Coronary artery (tissue), 2 donors: ENCODE measurements around the gene CTIF.

Experiments used
- DNase-seq: peaks from one replicate; pipeline ENCODE4 v3.0.0-alpha.2; 2017; ENCODE audit warnings: low spot score
- H3K27ac ChIP-seq, 2 donors: fragments of 200-600 bp; sonication (generic); one replicate each; pipeline ENCODE4 v1.5.1; 2016 to 2019
- H3K4me3 ChIP-seq: fragments of 200-600 bp; sonication (generic); 2 replicates; pipeline ENCODE4 v1.5.1; 2016; ENCODE audit warnings: mild to moderate bottlenecking, moderate library complexity
- TF ChIP-seq, protein P1 (sequence below): fragments of 200-600 bp; sonication (generic); IDR thresholded peaks from one replicate; pipeline ENCODE4 v1.5.1; 2019; ENCODE audit warnings: antibody characterized with exemption

CTIF gene

DNA sequence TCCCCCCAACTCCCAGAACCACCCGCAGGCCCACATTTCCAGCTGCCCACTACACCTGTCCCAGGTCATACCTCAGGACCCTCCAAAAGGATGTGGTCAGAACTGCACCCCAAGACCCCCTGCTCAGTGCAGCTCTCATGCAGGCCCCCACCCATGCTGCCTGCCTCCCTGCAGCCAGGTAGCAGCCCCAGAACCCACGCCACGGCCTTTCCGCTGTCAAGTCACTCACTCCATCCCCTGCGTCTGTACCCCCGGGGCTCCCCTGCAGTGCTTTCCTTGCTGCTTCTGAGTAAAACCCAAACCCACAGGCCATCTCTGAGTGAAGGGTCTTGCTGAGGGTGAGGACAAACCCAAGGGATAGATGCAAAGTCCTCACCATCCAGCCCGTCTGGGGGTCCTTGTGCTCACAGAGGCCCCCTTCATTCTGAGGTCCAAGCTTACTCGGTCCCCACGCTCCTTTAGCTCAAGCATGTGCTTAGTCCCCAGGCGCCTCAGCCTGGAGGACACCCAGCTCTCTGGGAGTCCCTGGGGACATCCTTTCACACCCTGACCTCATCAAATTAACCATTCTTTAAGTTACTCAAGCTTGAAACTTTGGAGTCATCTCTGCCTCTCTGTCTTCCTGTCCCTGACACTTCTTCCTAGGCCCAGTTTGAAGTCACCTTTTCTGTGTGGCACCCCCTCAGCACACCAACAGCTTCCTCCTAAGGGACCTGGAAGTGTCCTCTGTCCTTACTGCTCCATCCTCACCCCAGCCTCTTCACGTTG is 281.8 kb downstream of the CTIF start:
- H3K4me3 ChIP-seq: no peak overlapping the region
- no peak overlapping the region for H3K27ac ChIP-seq
- TF ChIP-seq, protein P1, sequence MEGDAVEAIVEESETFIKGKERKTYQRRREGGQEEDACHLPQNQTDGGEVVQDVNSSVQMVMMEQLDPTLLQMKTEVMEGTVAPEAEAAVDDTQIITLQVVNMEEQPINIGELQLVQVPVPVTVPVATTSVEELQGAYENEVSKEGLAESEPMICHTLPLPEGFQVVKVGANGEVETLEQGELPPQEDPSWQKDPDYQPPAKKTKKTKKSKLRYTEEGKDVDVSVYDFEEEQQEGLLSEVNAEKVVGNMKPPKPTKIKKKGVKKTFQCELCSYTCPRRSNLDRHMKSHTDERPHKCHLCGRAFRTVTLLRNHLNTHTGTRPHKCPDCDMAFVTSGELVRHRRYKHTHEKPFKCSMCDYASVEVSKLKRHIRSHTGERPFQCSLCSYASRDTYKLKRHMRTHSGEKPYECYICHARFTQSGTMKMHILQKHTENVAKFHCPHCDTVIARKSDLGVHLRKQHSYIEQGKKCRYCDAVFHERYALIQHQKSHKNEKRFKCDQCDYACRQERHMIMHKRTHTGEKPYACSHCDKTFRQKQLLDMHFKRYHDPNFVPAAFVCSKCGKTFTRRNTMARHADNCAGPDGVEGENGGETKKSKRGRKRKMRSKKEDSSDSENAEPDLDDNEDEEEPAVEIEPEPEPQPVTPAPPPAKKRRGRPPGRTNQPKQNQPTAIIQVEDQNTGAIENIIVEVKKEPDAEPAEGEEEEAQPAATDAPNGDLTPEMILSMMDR: no peak
- DNase-seq: peak; percentile 68

DNA sequence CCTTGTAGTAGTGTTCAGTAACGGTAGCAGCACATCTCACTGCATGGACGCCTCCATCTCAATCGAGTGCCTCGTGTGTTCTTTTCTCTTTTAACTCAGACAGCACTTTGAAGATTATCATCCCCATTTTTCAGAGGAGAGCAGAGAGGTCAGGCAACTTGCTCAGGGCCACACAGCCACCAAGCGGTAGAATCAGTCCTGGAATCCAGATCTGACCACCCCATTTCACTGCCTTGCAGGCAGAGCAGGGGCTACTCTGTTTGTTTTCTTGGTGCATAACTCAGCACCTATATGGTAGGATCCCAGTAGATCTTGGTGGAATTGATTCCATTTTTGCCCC is 282.4 kb downstream of the CTIF start:
- H3K27ac ChIP-seq: no peak overlapping the region
- TF ChIP-seq, protein P1: no peak
- no peak overlapping the region for H3K4me3 ChIP-seq
- peak; percentile 61 for DNase-seq

DNA sequence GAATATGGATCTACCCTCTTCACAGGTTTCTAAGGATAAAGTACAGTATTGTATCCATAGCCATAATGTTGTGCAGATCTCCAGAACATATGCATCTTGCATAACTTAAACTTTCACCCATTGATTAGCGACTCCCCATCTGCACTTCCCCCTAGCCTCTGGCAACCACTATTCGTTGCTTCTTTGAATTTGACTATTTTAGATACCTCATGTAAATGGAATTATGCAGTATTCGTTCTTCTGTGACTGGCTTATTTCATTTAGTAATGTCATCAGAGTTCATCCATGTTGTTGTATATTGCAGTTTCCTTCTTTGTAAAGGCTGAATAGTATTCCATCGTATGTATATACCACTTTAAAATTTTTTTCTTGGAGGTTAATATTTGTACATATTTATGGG is 283.0 kb downstream of the CTIF start:
- Histone ChIP-seq H3K27ac (no peak overlapping the region), H3K4me3 (no peak overlapping the region)
- TF ChIP-seq, protein P1: no peak
- DNase-seq: no peak

DNA sequence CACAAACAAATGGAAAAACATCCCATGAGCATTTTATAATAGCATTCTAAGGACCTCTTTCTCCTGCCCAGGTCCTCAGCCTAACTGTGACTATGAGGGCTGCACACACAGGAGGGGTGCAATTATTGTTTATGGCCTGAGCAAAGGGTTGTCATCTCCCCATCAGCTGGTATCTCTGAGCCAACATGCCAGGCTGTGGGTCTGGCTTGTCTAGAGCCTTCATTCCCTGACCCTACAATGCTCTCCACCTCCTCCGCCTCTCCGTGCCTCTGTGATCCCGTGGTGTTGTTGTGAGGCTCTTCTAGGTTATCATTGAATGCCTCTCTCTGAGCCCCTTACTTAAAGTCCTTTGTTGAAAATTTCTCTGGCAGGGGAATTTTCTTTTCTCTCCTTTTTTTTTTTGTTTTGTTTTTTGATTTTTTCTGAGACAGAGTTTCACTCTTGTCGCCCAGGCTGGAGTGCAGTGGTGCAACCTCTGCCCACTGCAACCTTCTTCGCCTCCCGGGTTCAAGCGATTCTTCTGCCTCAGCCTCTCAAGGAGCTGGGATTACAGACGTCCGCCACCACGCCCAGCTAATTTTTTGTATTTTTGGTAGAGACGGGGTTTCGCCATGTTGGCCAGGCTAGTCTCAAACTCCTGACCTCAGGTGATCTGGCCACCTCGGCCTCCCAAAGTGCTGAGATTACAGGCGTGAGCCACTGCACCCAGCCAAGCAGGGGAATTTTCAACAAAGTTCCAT is 285.6 kb downstream of the CTIF start:
- DNase-seq: peak; percentile 69
- peak overlapping the region in 1 of 2 donors; percentile 91 for H3K27ac ChIP-seq

DNA sequence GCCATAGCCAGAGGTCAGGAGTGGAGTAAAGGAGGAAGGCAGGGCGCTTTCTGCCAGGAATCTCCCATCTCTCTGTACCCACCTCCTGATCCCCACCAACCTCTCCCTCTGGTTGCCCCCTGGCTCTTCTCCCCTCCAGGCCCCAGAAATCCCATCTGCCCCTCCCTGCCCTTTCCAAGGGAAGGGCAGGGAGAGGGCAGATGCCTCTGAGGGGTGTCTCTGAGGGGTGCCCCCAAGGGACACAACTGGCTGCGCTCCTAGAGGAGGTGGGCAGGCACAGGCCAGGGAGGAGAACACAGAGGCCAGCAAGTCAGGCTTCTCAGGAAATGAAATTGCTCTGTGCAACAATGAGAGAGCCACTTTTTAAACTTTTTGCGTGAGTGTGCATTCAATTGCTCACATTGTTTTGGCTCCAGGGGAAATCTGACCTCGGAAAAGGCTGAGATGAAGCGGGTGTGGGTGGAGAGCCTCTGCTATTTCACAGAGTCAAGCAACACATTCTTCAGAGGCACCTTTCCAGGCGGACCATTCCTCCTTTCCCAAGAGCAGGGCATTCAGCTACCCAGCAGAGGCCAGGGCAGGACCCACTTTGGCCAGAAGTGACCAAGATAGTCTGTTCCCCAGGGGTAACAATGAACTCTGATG is 286.4 kb downstream of the CTIF start:
- H3K4me3 ChIP-seq: no peak overlapping the region
- peak overlapping the region; percentile 30 to 91 for H3K27ac ChIP-seq
- TF ChIP-seq, protein P1: no peak
- DNase-seq: peak; percentile 69

More for the DNA sequence above, 285.6 kb downstream of the CTIF start:
- TF ChIP-seq, protein P1: no peak
- H3K4me3 ChIP-seq: no peak overlapping the region

DNA sequence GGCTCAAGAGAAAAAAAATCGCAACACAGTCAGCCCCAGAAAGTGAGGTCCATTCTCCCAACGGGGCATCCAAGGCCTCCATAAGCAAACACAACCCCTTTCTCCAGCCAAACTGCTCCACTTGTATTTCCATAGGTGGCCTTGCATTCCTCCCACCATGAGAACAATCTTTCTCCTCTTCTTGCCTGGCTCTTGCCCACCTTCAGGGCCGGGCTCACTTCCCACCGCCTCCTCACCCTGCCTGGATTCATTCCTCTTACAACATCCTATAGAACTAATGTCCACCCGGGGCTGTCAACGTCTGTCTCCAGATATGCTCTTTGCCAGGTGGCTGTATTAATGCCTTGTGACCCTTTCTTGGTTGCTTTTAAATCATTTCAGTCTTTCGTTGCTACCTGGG is 287.4 kb downstream of the CTIF start:
- Histone ChIP-seq H3K27ac (peak overlapping the region in 1 of 2 donors; percentile 91), H3K4me3 (no peak overlapping the region)
- DNase-seq: peak; percentile 71
- TF ChIP-seq, protein P1: no peak
